Measurements from ENCODE around the gene PNRC1. TPM values are rescaled to one million over a fixed set of nuclear protein-coding genes. Genes with fewer than 3 reads are reported as not detected.

PNRC1 gene
- total and polyA plus RNA-seq, 8 donors, result 143 to 186 (median 159) TPM

DNA sequence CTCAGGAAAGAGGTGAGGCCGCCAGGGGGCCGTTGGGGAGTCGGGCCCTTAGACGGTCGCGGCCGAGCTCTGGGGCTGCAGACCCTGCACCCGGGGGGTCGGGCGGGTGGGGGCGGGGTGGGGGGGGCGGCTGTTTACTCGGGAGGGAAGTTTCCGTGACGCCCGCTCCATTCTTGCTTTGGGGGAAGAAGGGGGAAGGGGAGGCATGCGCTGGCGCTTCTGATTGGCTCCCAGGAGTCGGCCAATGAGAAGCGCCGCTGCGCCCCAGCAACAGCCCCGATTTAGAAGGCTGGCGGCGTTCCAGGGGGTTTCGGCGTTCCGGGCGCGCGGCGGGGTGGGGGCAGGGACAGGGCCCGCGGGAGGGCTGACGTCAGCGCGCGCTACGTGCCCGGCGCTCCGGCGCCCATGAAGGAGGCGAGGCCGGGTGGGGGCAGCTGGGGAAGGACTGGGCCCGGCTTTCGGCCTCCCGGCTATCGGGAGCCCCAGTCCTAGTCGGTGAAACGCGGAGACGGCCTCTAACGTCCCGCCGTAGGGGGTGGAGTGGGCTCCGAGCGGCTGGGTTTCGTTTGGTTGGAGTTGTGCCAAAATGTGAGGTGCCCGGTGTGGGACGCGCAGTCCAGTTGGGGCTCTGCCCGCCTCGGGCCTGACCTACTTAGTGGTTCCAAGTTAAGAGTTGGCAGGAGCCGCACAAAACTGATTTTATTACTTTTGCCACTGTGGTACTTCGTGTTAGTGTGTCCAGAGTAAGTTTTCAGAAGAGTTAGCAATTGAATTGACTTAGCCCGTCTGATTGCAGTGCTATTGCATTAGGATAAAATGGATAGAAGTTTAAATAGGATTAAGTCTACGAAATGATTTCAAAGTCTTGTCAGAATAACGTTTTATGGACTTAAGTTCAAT is 1.1 kb downstream of the PNRC1 start:
- intact Hi-C loops (cut with DNase I), result no loop called here
- DNase-seq, result peak; percentile 98 to 99 (median 98)

DNA sequence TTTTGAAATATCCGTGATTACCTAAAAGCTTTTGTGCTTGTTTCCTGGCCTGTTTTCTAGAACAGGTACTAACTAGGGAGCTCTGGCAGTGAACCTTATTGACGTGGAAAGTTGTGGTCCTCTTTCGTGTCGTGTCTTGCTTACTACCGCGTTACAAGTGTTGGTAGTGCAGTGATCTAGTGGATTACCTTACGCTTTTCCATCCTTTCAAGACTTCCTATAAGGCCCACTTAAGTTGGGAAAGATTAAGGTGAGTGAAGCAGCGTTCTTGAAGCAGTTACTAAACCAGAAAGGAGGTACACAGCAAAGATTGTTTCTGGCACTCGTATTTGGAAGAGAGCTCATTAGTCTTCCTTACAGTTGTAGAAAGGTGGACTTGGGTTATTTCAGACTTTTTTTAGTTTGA is 1.9 kb downstream of the PNRC1 start:
- Histone ChIP-seq H3K4me1 (peaks cover 0 to 60% of the 10 kb centered on the region in 2 donors), H3K9me3 (no peaks in the 10 kb centered on the region), H3K27ac (peak overlapping the region; percentile 100), H3K27me3 (no peaks in the 10 kb centered on the region), H3K36me3 (peaks cover 0 to 36% of the 10 kb centered on the region in 2 donors), H3K4me3 (peak overlapping the region; percentile 84 to 98)
- TF ChIP-seq, protein P1, sequence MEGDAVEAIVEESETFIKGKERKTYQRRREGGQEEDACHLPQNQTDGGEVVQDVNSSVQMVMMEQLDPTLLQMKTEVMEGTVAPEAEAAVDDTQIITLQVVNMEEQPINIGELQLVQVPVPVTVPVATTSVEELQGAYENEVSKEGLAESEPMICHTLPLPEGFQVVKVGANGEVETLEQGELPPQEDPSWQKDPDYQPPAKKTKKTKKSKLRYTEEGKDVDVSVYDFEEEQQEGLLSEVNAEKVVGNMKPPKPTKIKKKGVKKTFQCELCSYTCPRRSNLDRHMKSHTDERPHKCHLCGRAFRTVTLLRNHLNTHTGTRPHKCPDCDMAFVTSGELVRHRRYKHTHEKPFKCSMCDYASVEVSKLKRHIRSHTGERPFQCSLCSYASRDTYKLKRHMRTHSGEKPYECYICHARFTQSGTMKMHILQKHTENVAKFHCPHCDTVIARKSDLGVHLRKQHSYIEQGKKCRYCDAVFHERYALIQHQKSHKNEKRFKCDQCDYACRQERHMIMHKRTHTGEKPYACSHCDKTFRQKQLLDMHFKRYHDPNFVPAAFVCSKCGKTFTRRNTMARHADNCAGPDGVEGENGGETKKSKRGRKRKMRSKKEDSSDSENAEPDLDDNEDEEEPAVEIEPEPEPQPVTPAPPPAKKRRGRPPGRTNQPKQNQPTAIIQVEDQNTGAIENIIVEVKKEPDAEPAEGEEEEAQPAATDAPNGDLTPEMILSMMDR (IDR thresholded peaks at IDR 0.05), result no peak
- intact Hi-C loops (cut with DNase I), result no loop called here
- ATAC-seq (no peak), DNase-seq (peak in 1 of 4 donors; percentile 53)

More for the DNA sequence above, 1.1 kb downstream of the PNRC1 start:
- Histone ChIP-seq H3K36me3 (peaks cover 0 to 36% of the 10 kb centered on the region in 2 donors), H3K9me3 (no peaks in the 10 kb centered on the region), H3K4me3 (peak overlapping the region; percentile 84 to 98), H3K27ac (peak overlapping the region; percentile 100), H3K27me3 (no peaks in the 10 kb centered on the region), H3K4me1 (peaks cover 0 to 52% of the 10 kb centered on the region in 2 donors)
- peak; percentile 73 for ATAC-seq
- TF ChIP-seq, protein P1 (IDR thresholded peaks at IDR 0.05), result no peak

DNA sequence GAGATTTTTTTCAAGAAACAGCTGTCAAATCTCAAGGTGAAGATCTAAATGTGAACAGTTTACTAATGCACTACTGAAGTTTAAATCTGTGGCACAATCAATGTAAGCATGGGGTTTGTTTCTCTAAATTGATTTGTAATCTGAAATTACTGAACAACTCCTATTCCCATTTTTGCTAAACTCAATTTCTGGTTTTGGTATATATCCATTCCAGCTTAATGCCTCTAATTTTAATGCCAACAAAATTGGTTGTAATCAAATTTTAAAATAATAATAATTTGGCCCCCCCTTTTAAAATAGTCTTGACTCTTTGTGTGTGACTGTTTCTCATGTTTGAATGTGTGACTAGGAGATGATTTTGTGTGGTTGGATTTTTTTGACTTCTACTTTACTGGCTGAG is 4.0 kb downstream of the PNRC1 start:
- DNase-seq, result no peak
- intact Hi-C loops (cut with DNase I), result no loop called here
- H3K9me3 ChIP-seq, result no peaks in the 10 kb centered on the region
- no peak for ATAC-seq
- H3K27me3 ChIP-seq, result no peaks in the 10 kb centered on the region
- peaks cover 0 to 36% of the 10 kb centered on the region in 2 donors for H3K36me3 ChIP-seq
- TF ChIP-seq, protein P1 (IDR thresholded peaks at IDR 0.05), result no peak
- peak overlapping the region in 1 of 2 donors; percentile 98 for H3K4me3 ChIP-seq
- H3K27ac ChIP-seq, result peak overlapping the region in 1 of 2 donors; percentile 37
- peaks cover 0 to 71% of the 10 kb centered on the region in 2 donors for H3K4me1 ChIP-seq

DNA sequence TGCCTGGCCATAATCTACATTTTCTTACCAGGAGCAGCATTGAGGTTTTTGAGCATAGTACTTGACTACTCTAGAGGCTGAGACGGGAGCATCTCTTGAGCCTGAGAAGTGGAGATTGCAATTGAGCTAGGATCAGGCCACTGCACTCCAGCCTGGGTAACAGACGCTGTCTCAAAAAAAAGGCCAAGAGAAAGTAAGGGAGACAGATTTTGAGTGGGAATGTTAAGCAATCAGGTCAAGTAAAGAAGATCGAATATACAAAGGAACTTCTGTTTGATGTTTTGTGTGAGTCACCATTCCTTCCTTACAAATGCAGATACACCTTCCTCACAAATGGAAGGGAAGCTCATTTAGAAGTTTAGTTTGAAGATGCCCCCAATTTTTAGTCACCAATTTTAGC is 4.4 kb downstream of the PNRC1 start:
- Histone ChIP-seq H3K9me3 (no peaks in the 10 kb centered on the region), H3K36me3 (peaks cover 0 to 36% of the 10 kb centered on the region in 2 donors), H3K4me1 (peaks cover 0 to 75% of the 10 kb centered on the region in 2 donors), H3K4me3 (no peak overlapping the region), H3K27me3 (no peaks in the 10 kb centered on the region), H3K27ac (peak overlapping the region in 1 of 2 donors; percentile 37)
- ATAC-seq (no peak), DNase-seq (no peak)
- TF ChIP-seq, protein P1 (IDR thresholded peaks at IDR 0.05), result no peak
- intact Hi-C loops (cut with DNase I), result no loop called here

Measured in left lung (tissue), 10 donors.